A549 treated with Hydrocortisone at 1 μM for 4 hours (cell line): ENCODE measurements around the gene NUP133. TPM values are rescaled to one million over a fixed set of nuclear protein-coding genes. Genes with fewer than 3 reads are reported as not detected.

ENCODE experiments used
- total RNA-seq: library from RNA; stranded (reverse); fragments of 200-300 nt; extraction: Qiagen RNA extraction; gene quantifications from 5 replicates; pipeline ENCODE4 v1.2.3, GENCODE V29; 2022

NUP133 gene
- 18.7 to 26.7 TPM (median 22.7 TPM) in 5 replicates for total RNA-seq

GRCh38 chr1:229507951-229508822, at the start of gene NUP133:
TSS of gene NUP133 (minus strand) at chr1:229508341. CDS start at chr1:229508249, 92 bp downstream.

GRCh38 chr1:229434005-229434640, 74.0 kb downstream of the NUP133 start, which contains the start of gene ACTA1:
TSS of gene ACTA1 (minus strand) at chr1:229434094. CDS start at chr1:229433115, 979 bp downstream.

Other genes starting within 250 kb of the NUP133 start
- 38.8 to 56.0 TPM (median 54.7 TPM) in 5 replicates for gene RAB4A, start 237.2 kb downstream of the NUP133 start, total RNA-seq
- gene CCSAP, start 165.3 kb downstream of the NUP133 start, total RNA-seq, result 4.8 to 7.1 TPM (median 5.8 TPM) in 5 replicates
- gene ACTA1, start 74.2 kb downstream of the NUP133 start, total RNA-seq, result 0.07 to 0.21 TPM (median 0.10 TPM) in 4 of 5 replicates, not detected in the other
- 15.5 to 23.9 TPM (median 19.1 TPM) in 5 replicates for gene ABCB10, start 50.4 kb upstream of the NUP133 start, total RNA-seq
- gene TAF5L, start 117.8 kb upstream of the NUP133 start, total RNA-seq, result 23.3 to 26.4 TPM (median 23.4 TPM) in 5 replicates
- gene URB2, start 117.9 kb upstream of the NUP133 start, total RNA-seq, result 14.0 to 16.6 TPM (median 14.2 TPM) in 5 replicates